ENCODE data around the gene IPO4. TPM values are rescaled to one million over a fixed set of nuclear protein-coding genes. Genes with fewer than 3 reads are reported as not detected.

Gene IPO4
- total and polyA plus RNA-seq, 12 donors = 19.1 to 84.9 (median 42.8) TPM

GRCh38 chr14:24146453-24146977, 42.1 kb downstream of the IPO4 start, which contains the start of gene PSME2:
Gene PSME2 (minus strand): TSS chr14:24146610. CDS start chr14:24146581, 29 bp downstream.
- intact Hi-C loops (cut with DNase I) = no loop called here
- peak; percentile 93 to 98 (median 98) for DNase-seq
- Histone ChIP-seq H3K36me3 (replicated peaks in 1 of 2) (peaks cover 0 to 55% of the 10 kb centered on the region in 2 donors), H3K27ac (peak within 1 kb of the TSS; percentile 72 to 92 (median 84)), H3K4me1 (replicated peaks in 1 of 2) (peaks cover 21 to 42% of the 10 kb centered on the region in 2 donors), H3K27me3 (no peaks in the 10 kb centered on the region), H3K9me3 (replicated peaks in 1 of 3) (no peaks in the 10 kb centered on the region), H3K4me3 (peak within 1 kb of the TSS; percentile 74 to 99 (median 78))
- WGBS, 4 donors = 0 to 2% (median 0%) methylated on average over 15 to 25 of the region's 25 CpGs
- peak in 1 of 2 donors; percentile 66 for TF ChIP-seq POLR2A (IDR thresholded peaks at IDR 0.05)
- peak in 1 of 6 experiments; percentile 10 for TF ChIP-seq CTCF (IDR thresholded peaks at IDR 0.05)

- peaks cover 0 to 48% of the 10 kb centered on the region in 2 donors for H3K36me3 ChIP-seq (replicated peaks in 1 of 2)
- H3K27ac ChIP-seq = peak overlapping the region; percentile 72 to 92 (median 84)
- intact Hi-C loops (cut with DNase I) = no loop called here
- WGBS, 4 donors = 6 to 12% (median 9%) methylated on average over 8 to 9 of the region's 9 CpGs
- no peaks in the 10 kb centered on the region for H3K27me3 ChIP-seq
- no peak for DNase-seq
- peaks cover 22 to 42% of the 10 kb centered on the region in 2 donors for H3K4me1 ChIP-seq (replicated peaks in 1 of 2)
- H3K9me3 ChIP-seq (replicated peaks in 1 of 3) = no peaks in the 10 kb centered on the region
- peak overlapping the region in 3 of 4 donors; percentile 42 to 99 (median 74) for H3K4me3 ChIP-seq
- no peak for TF ChIP-seq CTCF (IDR thresholded peaks at IDR 0.05)
These were observed 42.7 kb downstream of the IPO4 start for GRCh38 chr14:24145690-24146452.

- no peak for DNase-seq
- no peaks in the 10 kb centered on the region for H3K9me3 ChIP-seq (replicated peaks in 1 of 3)
- peak overlapping the region in 4 of 5 donors; percentile 82 to 92 (median 86) for H3K27ac ChIP-seq
- TF ChIP-seq POLR2A (IDR thresholded peaks at IDR 0.05) (no peak), CTCF (IDR thresholded peaks at IDR 0.05) (no peak)
- WGBS, 4 donors = 43 to 90% (median 83%) methylated on average over 1 to 2 of the region's 2 CpGs
- peaks cover 0 to 42% of the 10 kb centered on the region in 2 donors for H3K36me3 ChIP-seq (replicated peaks in 1 of 2)
- no peaks in the 10 kb centered on the region for H3K27me3 ChIP-seq
- intact Hi-C loops (cut with DNase I) = no loop called here
- H3K4me3 ChIP-seq = no peak overlapping the region
- H3K4me1 ChIP-seq (replicated peaks in 1 of 2) = peaks cover 26 to 45% of the 10 kb centered on the region in 2 donors
These were observed 43.4 kb downstream of the IPO4 start for GRCh38 chr14:24145219-24145618.

- Histone ChIP-seq H3K4me1 (replicated peaks in 1 of 2) (peaks cover 34 to 50% of the 10 kb centered on the region in 2 donors), H3K4me3 (no peak overlapping the region), H3K27ac (peak overlapping the region in 2 of 5 donors; percentile 2 to 92), H3K9me3 (replicated peaks in 1 of 3) (no peaks in the 10 kb centered on the region), H3K27me3 (no peaks in the 10 kb centered on the region), H3K36me3 (replicated peaks in 1 of 2) (peaks cover 0 to 37% of the 10 kb centered on the region in 2 donors)
- TF ChIP-seq CTCF (IDR thresholded peaks at IDR 0.05) = no peak
- no peak for TF ChIP-seq POLR2A (IDR thresholded peaks at IDR 0.05)
- intact Hi-C loops (cut with DNase I) = no loop called here
- WGBS, 4 donors = 82 to 91% (median 88%) methylated on average over 1 of the region's 1 CpG
- no peak for DNase-seq
These were observed 44.2 kb downstream of the IPO4 start for GRCh38 chr14:24144451-24144850.
